Measurements from ENCODE around the gene HOXB9.

Gene HOXB9

DNA sequence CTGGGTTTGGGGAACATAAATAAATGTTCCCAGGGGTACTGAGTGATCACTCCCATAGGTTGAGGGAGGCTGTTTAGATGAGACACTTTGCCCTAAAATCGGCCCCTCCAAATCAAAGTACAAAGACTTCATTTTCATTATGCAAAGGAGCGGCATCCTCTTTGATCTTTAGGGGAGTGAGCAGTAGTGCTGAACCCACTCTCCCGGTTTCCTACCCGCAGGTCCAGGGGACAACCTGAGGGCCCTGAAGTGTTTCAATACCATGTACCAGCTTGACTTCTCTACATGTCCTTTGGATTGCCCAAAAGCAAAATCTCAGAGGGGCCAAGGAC lies 25.0 kb downstream of the HOXB9 start:
- Histone ChIP-seq H2BK15ac (ENCODE audit: low read depth, poor library complexity, severe bottlenecking) (no peak overlapping the region), H4K91ac (ENCODE audit: low read length) (no peak overlapping the region), H3K18ac (ENCODE audit: low read depth in 1 of 2, low read length in 2 of 2) (peak overlapping the region; percentile 71 to 78), H2BK120ac (ENCODE audit: low read depth, low read length) (peak overlapping the region; percentile 84), H3K9me3 (ENCODE audit: control insufficient read depth, low read length) (no peaks in the 10 kb centered on the region), H3K4me3 (ENCODE audit: insufficient read depth in 1 of 2, low read depth in 1 of 2, low read length in 2 of 2) (peak overlapping the region; percentile 61 to 92), H2AFZ (ENCODE audit: low read depth, low read length) (no peak overlapping the region), H3K9ac (ENCODE audit: low read length) (peak overlapping the region; percentile 96), H3K27me3 (ENCODE audit: control insufficient read depth in 1 of 2, insufficient read depth in 1 of 2, low read length in 2 of 2) (no peaks in the 10 kb centered on the region), H3K27ac (ENCODE audit: low read length, poor library complexity, severe bottlenecking) (peak overlapping the region; percentile 68), H2BK5ac (ENCODE audit: low read depth, low read length, poor library complexity, severe bottlenecking) (no peak overlapping the region), H2BK12ac (ENCODE audit: low read length in 2 of 2) (no peak overlapping the region), H3K4me1 (ENCODE audit: control insufficient read depth, insufficient read depth, low read depth, low read length) (peaks cover 30% of the 10 kb centered on the region), H3K4ac (ENCODE audit: low read depth in 1 of 2, low read length in 2 of 2) (peak overlapping the region in 1 of 2 experiments; percentile 72), H4K8ac (ENCODE audit: low read length) (no peak overlapping the region), H3K14ac (ENCODE audit: low read length in 2 of 2) (no peak overlapping the region), H3K79me1 (replicated peaks; ENCODE audit: low read length, poor library complexity, severe bottlenecking) (no peaks in the 10 kb centered on the region), H2AK5ac (ENCODE audit: low read length, severe bottlenecking) (peak overlapping the region; percentile 68), H3K23ac (ENCODE audit: low read length in 2 of 2) (peak overlapping the region in 1 of 2 experiments; percentile 14), H3K4me2 (ENCODE audit: low read length, poor library complexity, severe bottlenecking) (peak overlapping the region; percentile 91), H3K36me3 (ENCODE audit: control insufficient read depth in 1 of 2, insufficient read depth in 2 of 2, low read depth in 1 of 2, low read length in 2 of 2) (peaks cover 3 to 4% of the 10 kb centered on the region in 2 experiments)
- DNase-seq = no peak
- 0% methylated on average over 3 of the region's 4 CpGs for WGBS

DNA sequence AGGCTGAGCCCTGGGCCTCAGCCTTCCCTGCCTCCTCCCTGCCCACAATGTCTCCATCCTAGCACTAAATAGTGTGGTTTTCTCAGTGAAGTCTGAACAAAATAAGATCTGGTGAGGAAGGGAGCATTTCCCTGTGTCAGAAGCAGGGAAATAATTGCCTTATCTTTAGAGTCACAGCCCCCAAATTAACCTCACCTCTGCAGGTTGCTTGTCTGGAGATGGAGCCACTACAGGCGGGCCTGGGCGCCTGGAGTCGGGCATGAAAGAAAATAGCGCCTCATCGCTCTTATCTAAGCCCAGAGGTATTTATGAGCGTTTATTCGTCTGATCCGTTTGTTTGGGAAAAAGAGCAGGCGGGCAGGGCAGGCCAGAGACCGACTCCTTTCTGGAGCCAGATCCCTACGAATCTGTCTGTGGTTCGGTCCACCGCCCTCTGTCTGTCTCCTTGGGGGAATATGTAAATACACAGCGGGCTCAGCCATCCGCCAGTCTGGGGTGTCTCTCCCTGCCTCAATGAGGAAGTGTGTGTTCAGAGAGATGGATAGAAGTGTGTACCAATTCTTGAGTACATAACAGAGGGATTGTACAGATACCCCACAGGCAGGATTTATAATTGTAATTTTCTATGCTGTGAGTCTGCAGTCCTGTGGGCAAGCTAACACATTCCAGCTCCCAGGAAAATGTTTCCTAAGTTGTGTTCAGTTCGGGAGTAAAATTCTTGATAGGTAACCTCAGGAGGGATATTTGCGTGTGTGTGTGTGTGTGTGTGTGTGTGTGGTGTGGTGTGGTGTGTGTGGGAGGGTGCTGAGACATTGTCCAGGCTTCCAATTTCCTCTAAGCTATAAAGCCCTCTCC lies 25.7 kb downstream of the HOXB9 start:
- peak overlapping the region; percentile 96 for H3K9ac ChIP-seq (ENCODE audit: low read length)
- H3K79me1 ChIP-seq (replicated peaks; ENCODE audit: low read length, poor library complexity, severe bottlenecking) = no peaks in the 10 kb centered on the region
- peak overlapping the region in 1 of 2 experiments; percentile 71 for H3K4ac ChIP-seq (ENCODE audit: low read depth in 1 of 2, low read length in 2 of 2)
- no peak overlapping the region for H4K8ac ChIP-seq (ENCODE audit: low read length)
- H3K23ac ChIP-seq (ENCODE audit: low read length in 2 of 2) = peak overlapping the region in 1 of 2 experiments; percentile 84
- H3K27me3 ChIP-seq (ENCODE audit: control insufficient read depth in 1 of 2, insufficient read depth in 1 of 2, low read length in 2 of 2) = no peaks in the 10 kb centered on the region
- no peak overlapping the region for H2BK12ac ChIP-seq (ENCODE audit: low read length in 2 of 2)
- H2BK15ac ChIP-seq (ENCODE audit: low read depth, poor library complexity, severe bottlenecking) = no peak overlapping the region
- H3K14ac ChIP-seq (ENCODE audit: low read length in 2 of 2) = peak overlapping the region in 1 of 2 experiments; percentile 74
- H3K4me1 ChIP-seq (ENCODE audit: control insufficient read depth, insufficient read depth, low read depth, low read length) = peaks cover 33% of the 10 kb centered on the region
- no peak overlapping the region for H2AFZ ChIP-seq (ENCODE audit: low read depth, low read length)
- peak overlapping the region; percentile 68 for H2AK5ac ChIP-seq (ENCODE audit: low read length, severe bottlenecking)
- no peak overlapping the region for H2BK5ac ChIP-seq (ENCODE audit: low read depth, low read length, poor library complexity, severe bottlenecking)
- peak overlapping the region; percentile 91 for H3K4me2 ChIP-seq (ENCODE audit: low read length, poor library complexity, severe bottlenecking)
- H3K4me3 ChIP-seq (ENCODE audit: insufficient read depth in 1 of 2, low read depth in 1 of 2, low read length in 2 of 2) = peak overlapping the region in 1 of 2 experiments; percentile 92
- peaks cover 8 to 11% of the 10 kb centered on the region in 2 experiments for H3K36me3 ChIP-seq (ENCODE audit: control insufficient read depth in 1 of 2, insufficient read depth in 2 of 2, low read depth in 1 of 2, low read length in 2 of 2)
- H3K18ac ChIP-seq (ENCODE audit: low read depth in 1 of 2, low read length in 2 of 2) = peak overlapping the region; percentile 52 to 71
- H3K9me3 ChIP-seq (ENCODE audit: control insufficient read depth, low read length) = no peaks in the 10 kb centered on the region
- peak overlapping the region; percentile 13 for H3K27ac ChIP-seq (ENCODE audit: low read length, poor library complexity, severe bottlenecking)
- WGBS = under 1% methylated on average over 17 of the region's 17 CpGs
- no peak overlapping the region for H4K91ac ChIP-seq (ENCODE audit: low read length)
- DNase-seq = peak; percentile 82
- peak overlapping the region; percentile 84 for H2BK120ac ChIP-seq (ENCODE audit: low read depth, low read length)

DNA sequence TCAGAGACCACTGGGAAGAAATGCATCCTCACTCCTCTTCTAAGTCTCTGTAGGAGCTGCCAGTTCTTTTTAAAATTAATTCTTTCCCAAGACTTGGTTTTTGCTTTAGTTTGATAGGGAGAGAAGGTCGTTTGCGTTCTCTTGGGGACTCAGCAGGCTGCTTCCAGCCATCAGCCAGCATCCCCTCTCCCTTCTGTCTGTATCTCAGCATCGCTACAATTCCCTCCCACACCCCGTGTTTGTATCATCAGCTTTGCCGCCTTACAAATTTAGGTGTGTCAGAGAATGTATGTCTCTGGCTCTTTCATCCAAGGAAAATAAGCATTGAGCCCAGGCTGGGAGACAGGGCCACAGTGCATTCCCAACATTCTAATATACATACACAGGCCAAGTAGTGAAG lies 26.8 kb downstream of the HOXB9 start:
- H3K27me3 ChIP-seq (ENCODE audit: control insufficient read depth in 1 of 2, insufficient read depth in 1 of 2, low read length in 2 of 2) = no peaks in the 10 kb centered on the region
- H3K79me1 ChIP-seq (replicated peaks; ENCODE audit: low read length, poor library complexity, severe bottlenecking) = no peaks in the 10 kb centered on the region
- no peak overlapping the region for H3K4me3 ChIP-seq (ENCODE audit: insufficient read depth in 1 of 2, low read depth in 1 of 2, low read length in 2 of 2)
- no peak overlapping the region for H3K27ac ChIP-seq (ENCODE audit: low read length, poor library complexity, severe bottlenecking)
- H2AK5ac ChIP-seq (ENCODE audit: low read length, severe bottlenecking) = peak overlapping the region; percentile 29
- H3K9ac ChIP-seq (ENCODE audit: low read length) = peak overlapping the region; percentile 91
- no peak overlapping the region for H4K8ac ChIP-seq (ENCODE audit: low read length)
- 8% methylated on average over 5 of the region's 5 CpGs for WGBS
- peaks cover 42% of the 10 kb centered on the region for H3K4me1 ChIP-seq (ENCODE audit: control insufficient read depth, insufficient read depth, low read depth, low read length)
- peak overlapping the region; percentile 6 to 79 for H2BK12ac ChIP-seq (ENCODE audit: low read length in 2 of 2)
- DNase-seq = no peak
- peak overlapping the region in 1 of 2 experiments; percentile 73 for H3K14ac ChIP-seq (ENCODE audit: low read length in 2 of 2)
- no peak overlapping the region for H2BK5ac ChIP-seq (ENCODE audit: low read depth, low read length, poor library complexity, severe bottlenecking)
- H2BK15ac ChIP-seq (ENCODE audit: low read depth, poor library complexity, severe bottlenecking) = no peak overlapping the region
- H2BK120ac ChIP-seq (ENCODE audit: low read depth, low read length) = no peak overlapping the region
- H3K9me3 ChIP-seq (ENCODE audit: control insufficient read depth, low read length) = no peaks in the 10 kb centered on the region
- peak overlapping the region; percentile 67 to 84 for H3K23ac ChIP-seq (ENCODE audit: low read length in 2 of 2)
- H3K4ac ChIP-seq (ENCODE audit: low read depth in 1 of 2, low read length in 2 of 2) = peak overlapping the region in 1 of 2 experiments; percentile 77
- H3K18ac ChIP-seq (ENCODE audit: low read depth in 1 of 2, low read length in 2 of 2) = peak overlapping the region; percentile 38 to 89
- H3K4me2 ChIP-seq (ENCODE audit: low read length, poor library complexity, severe bottlenecking) = no peak overlapping the region
- no peak overlapping the region for H2AFZ ChIP-seq (ENCODE audit: low read depth, low read length)
- no peak overlapping the region for H4K91ac ChIP-seq (ENCODE audit: low read length)
- peaks cover 18 to 22% of the 10 kb centered on the region in 2 experiments for H3K36me3 ChIP-seq (ENCODE audit: control insufficient read depth in 1 of 2, insufficient read depth in 2 of 2, low read depth in 1 of 2, low read length in 2 of 2)

DNA sequence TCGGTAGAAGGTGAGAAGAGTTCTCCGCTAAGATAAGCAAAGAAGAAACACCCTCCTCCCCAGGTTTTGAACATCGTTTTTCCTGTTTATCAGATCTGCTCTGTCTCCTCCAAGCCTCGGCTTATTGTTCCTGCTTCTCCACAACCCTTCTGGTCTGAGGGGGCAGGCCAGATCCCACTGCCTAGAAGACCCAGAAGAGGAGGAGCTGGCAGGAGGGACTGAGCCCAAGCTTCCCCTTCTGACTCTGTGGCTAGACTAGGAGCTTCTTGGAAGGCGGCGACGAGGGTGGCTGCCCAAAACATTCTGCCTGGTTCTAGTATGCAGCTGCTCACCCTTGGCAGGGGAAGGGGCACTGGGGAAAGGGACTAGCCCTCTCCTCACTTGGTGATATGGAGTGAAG lies 27.4 kb downstream of the HOXB9 start:
- H2BK5ac ChIP-seq (ENCODE audit: low read depth, low read length, poor library complexity, severe bottlenecking) = no peak overlapping the region
- H3K4me1 ChIP-seq (ENCODE audit: control insufficient read depth, insufficient read depth, low read depth, low read length) = peaks cover 43% of the 10 kb centered on the region
- H3K23ac ChIP-seq (ENCODE audit: low read length in 2 of 2) = peak overlapping the region in 1 of 2 experiments; percentile 9
- no peaks in the 10 kb centered on the region for H3K27me3 ChIP-seq (ENCODE audit: control insufficient read depth in 1 of 2, insufficient read depth in 1 of 2, low read length in 2 of 2)
- no peak for DNase-seq
- H4K8ac ChIP-seq (ENCODE audit: low read length) = no peak overlapping the region
- H2BK12ac ChIP-seq (ENCODE audit: low read length in 2 of 2) = peak overlapping the region in 1 of 2 experiments; percentile 11
- H3K36me3 ChIP-seq (ENCODE audit: control insufficient read depth in 1 of 2, insufficient read depth in 2 of 2, low read depth in 1 of 2, low read length in 2 of 2) = peaks cover 19 to 24% of the 10 kb centered on the region in 2 experiments
- whole genome bisulfite sequencing = 0% methylated on average over 6 of the region's 7 CpGs
- H2BK15ac ChIP-seq (ENCODE audit: low read depth, poor library complexity, severe bottlenecking) = no peak overlapping the region
- no peak overlapping the region for H2BK120ac ChIP-seq (ENCODE audit: low read depth, low read length)
- no peaks in the 10 kb centered on the region for H3K9me3 ChIP-seq (ENCODE audit: control insufficient read depth, low read length)
- H3K18ac ChIP-seq (ENCODE audit: low read depth in 1 of 2, low read length in 2 of 2) = peak overlapping the region; percentile 30 to 37
- H3K4ac ChIP-seq (ENCODE audit: low read depth in 1 of 2, low read length in 2 of 2) = peak overlapping the region; percentile 36 to 83
- H2AK5ac ChIP-seq (ENCODE audit: low read length, severe bottlenecking) = no peak overlapping the region
- H3K9ac ChIP-seq (ENCODE audit: low read length) = peak overlapping the region; percentile 91
- peak overlapping the region; percentile 47 for H4K91ac ChIP-seq (ENCODE audit: low read length)
- peak overlapping the region; percentile 60 for H3K27ac ChIP-seq (ENCODE audit: low read length, poor library complexity, severe bottlenecking)
- peak overlapping the region; percentile 73 for H3K4me2 ChIP-seq (ENCODE audit: low read length, poor library complexity, severe bottlenecking)
- peak overlapping the region in 1 of 2 experiments; percentile 90 for H3K14ac ChIP-seq (ENCODE audit: low read length in 2 of 2)
- H2AFZ ChIP-seq (ENCODE audit: low read depth, low read length) = no peak overlapping the region
- H3K4me3 ChIP-seq (ENCODE audit: insufficient read depth in 1 of 2, low read depth in 1 of 2, low read length in 2 of 2) = peak overlapping the region in 1 of 2 experiments; percentile 87
- no peaks in the 10 kb centered on the region for H3K79me1 ChIP-seq (replicated peaks; ENCODE audit: low read length, poor library complexity, severe bottlenecking)

All from mesenchymal stem cell (in vitro differentiated cells and primary cell).